A673 (cell line): Measurements from ENCODE around the gene TASOR2. TPM values are rescaled to one million over a fixed set of nuclear protein-coding genes. Genes with fewer than 3 reads are reported as not detected.

Source experiments
- BruUV-seq: library from RNA; stranded (reverse); fragments of 400-500 nt; replicated peaks from 2 replicates; lab custom pipeline; 2021; lab: Mats Ljungman, UMichigan
- CTCF ChIA-PET: fragments of 300-600 bp; sonication (Branson Sonifier 250); formaldehyde crosslinking; loops from one replicate; lab custom pipeline; 2022; ENCODE audit warnings: antibody characterized with exemption; lab: Charles Lee
- POLR2A ChIA-PET: fragments of 300-600 bp; sonication (Branson Sonifier 250); formaldehyde crosslinking; loops from one replicate; lab custom pipeline; 2022; ENCODE audit warnings: antibody characterized with exemption; ENCODE audit not compliant: low non-redundant PET; lab: Charles Lee
- DNase-seq: peaks from one replicate; pipeline ENCODE4 v3.0.0-alpha.2; 2015; ENCODE audit warnings: low spot score
- H3K27ac ChIP-seq: fragments of 200-600 bp; sonication (generic); 2 replicates; pipeline ENCODE4 v1.5.1; 2016; ENCODE audit warnings: mixed run types, low read depth, mild to moderate bottlenecking, mixed read lengths, antibody characterized with exemption, low read length; ENCODE audit not compliant: poor library complexity, severe bottlenecking
- H3K27me3 ChIP-seq: fragments of 200-600 bp; sonication (generic); replicated peaks from 2 replicates; pipeline ENCODE4 v1.6.1; 2017; ENCODE audit warnings: mixed run types, low read depth, mild to moderate bottlenecking, mixed read lengths, antibody characterized with exemption, low read length; ENCODE audit not compliant: insufficient read depth, poor library complexity
- H3K36me3 ChIP-seq: fragments of 200-600 bp; sonication (generic); 2 replicates; pipeline ENCODE4 v1.6.1; 2016; ENCODE audit warnings: mixed run types, mild to moderate bottlenecking, mixed read lengths, antibody characterized with exemption, low read length; ENCODE audit not compliant: insufficient read depth, poor library complexity, severe bottlenecking
- H3K4me1 ChIP-seq: fragments of 200-600 bp; sonication (generic); 2 replicates; pipeline ENCODE4 v1.6.1; 2017; ENCODE audit warnings: mixed run types, mild to moderate bottlenecking, mixed read lengths, antibody characterized with exemption, low read length; ENCODE audit not compliant: insufficient read depth, poor library complexity, severe bottlenecking
- H3K4me3 ChIP-seq: fragments of 200-600 bp; sonication (generic); 2 replicates; pipeline ENCODE4 v1.5.1; 2016; ENCODE audit warnings: low read depth, mixed run types, mild to moderate bottlenecking, mixed read lengths, low read length; ENCODE audit not compliant: poor library complexity, severe bottlenecking
- H3K9me3 ChIP-seq: fragments of 200-600 bp; sonication (generic); 2 replicates; pipeline ENCODE4 v1.6.1; 2016; ENCODE audit warnings: mixed run types, low read depth, mild to moderate bottlenecking, mixed read lengths, antibody characterized with exemption, low read length; ENCODE audit not compliant: poor library complexity, severe bottlenecking
- EZH2 ChIP-seq: fragments of 200-600 bp; sonication (generic); IDR thresholded peaks from 2 replicates; pipeline ENCODE4 v1.6.1; 2017; ENCODE audit warnings: borderline replicate concordance, low read depth, mild to moderate bottlenecking, mixed read lengths, antibody characterized with exemption, low read length; ENCODE audit not compliant: poor library complexity, severe bottlenecking
- intact Hi-C: fragments of 100-400 bp; cut with micrococcal nuclease; formaldehyde crosslinking; loops from one replicate; pipeline ENCODE4 v1.10.0; 2022; ENCODE audit not compliant: unreplicated experiment
- total RNA-seq: library from RNA; stranded (reverse); gene quantifications from 2 replicates; pipeline ENCODE4 v1.2.3, GENCODE V29; 2021
- TF ChIP-seq, protein P1 (sequence below): fragments of 300-800, 200-600 bp; sonication (generic); conservative IDR thresholded peaks from 2 replicates; pipeline ENCODE4 v1.5.1; 2017; ENCODE audit warnings: low read depth, mild to moderate bottlenecking, antibody characterized with exemption, low read length, moderate library complexity, mixed read lengths

Gene TASOR2
- total RNA-seq, 1 experiment from 2014 or later: 94.5 TPM

DNA sequence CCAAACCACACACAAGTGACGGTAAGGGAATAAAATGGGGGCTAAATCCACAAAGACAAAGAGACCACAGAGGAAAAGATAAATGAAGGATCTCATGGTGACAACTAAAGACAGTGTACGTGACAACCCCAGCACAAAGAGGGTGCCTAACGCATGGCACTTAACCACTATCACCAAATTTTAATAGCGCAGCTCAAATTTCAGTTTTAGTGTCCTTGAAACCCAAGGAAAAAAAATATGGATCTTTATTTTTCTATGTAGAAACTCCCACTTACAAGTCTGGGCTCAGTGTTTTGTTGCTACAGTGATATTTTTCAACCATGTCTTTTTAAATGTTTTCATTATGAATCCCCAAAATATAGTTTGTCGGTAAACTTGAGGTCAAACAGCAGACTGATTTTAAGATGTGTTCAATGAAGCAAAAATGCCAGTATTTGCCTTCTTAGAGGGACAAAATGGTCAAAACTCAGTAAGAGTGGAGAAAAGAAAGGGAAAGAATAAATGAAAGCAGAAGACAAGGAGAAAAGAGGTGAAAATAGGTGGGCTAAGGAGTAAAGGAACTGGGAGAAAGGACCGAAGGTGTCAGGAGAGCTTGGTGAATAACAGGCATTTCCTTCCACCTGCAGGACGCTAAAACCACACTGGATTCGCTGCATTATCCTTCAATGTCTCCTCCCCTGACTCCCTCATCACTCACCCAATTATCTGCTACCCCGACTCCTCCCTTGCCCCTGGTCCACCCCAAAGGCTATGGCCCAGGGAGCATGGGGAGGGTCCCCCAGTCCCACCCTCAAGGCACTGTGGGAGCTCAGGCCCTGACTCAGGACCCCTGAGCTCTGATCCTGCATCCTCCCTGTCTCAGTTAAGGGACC lies 21.7 kb upstream of the TASOR2 start:
- ChIA-PET CTCF (no interaction called here), POLR2A (interaction anchor here (0.5 kb wide), 1 partner anchor 837 kb away, joined by 4 read pairs; the partner anchor contains the start of gene AKR1E2)
- intact Hi-C loops: no loop called here

DNA sequence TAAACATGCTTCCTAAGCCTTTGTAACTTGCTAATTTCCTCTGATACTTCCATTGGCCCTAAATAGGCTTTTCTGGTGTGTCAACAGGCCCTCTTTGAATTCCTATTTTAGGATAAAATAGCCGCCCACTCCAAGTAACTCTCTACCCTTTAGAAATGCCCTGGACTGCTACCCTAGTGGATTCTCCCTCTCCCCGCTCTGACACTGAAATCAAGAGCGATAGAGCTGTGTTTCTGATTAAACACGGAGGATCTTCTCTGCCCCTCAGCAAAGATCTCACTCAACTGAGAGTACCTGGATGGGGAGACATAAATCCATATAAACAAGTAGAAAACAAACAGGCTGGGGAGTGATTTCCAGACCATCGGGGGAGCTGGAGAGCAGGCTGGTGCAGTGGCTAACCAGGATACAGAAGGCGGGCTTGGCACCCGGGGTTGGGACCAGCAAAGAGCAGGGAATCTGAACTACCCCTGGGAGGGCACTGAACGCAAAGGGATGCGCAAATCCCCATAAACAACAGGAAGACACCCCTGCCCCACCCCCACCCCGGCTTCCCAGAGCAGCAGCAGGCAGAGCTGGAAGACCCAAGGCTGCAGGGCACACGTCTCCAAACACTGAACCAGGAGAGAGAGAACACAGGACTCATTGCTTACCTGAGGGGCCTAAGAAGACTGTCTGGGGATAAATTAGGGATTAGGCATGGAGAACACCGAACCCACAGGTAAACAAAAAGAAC lies 20.8 kb upstream of the TASOR2 start:
- CTCF ChIA-PET: interaction anchor here (0.6 kb wide), 1 partner anchor 208 kb away, joined by 4 read pairs; no protein-coding TSS in a partner anchor

More for the DNA sequence above, 21.7 kb upstream of the TASOR2 start:
- no peaks in the 10 kb centered on the region for H3K9me3 ChIP-seq
- H3K36me3 ChIP-seq: no peaks in the 10 kb centered on the region
- no peak overlapping the region for H3K27ac ChIP-seq
- H3K4me3 ChIP-seq: no peak overlapping the region
- BruUV-seq: no TSS peak
- H3K27me3 ChIP-seq: no peaks in the 10 kb centered on the region
- DNase-seq: no peak
- peaks cover 9% of the 10 kb centered on the region for H3K4me1 ChIP-seq
- TF ChIP-seq EZH2: no peak
- TF ChIP-seq, protein P1, sequence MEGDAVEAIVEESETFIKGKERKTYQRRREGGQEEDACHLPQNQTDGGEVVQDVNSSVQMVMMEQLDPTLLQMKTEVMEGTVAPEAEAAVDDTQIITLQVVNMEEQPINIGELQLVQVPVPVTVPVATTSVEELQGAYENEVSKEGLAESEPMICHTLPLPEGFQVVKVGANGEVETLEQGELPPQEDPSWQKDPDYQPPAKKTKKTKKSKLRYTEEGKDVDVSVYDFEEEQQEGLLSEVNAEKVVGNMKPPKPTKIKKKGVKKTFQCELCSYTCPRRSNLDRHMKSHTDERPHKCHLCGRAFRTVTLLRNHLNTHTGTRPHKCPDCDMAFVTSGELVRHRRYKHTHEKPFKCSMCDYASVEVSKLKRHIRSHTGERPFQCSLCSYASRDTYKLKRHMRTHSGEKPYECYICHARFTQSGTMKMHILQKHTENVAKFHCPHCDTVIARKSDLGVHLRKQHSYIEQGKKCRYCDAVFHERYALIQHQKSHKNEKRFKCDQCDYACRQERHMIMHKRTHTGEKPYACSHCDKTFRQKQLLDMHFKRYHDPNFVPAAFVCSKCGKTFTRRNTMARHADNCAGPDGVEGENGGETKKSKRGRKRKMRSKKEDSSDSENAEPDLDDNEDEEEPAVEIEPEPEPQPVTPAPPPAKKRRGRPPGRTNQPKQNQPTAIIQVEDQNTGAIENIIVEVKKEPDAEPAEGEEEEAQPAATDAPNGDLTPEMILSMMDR: no peak

More for the DNA sequence above, 20.8 kb upstream of the TASOR2 start:
- Histone ChIP-seq H3K4me1 (peaks cover 9% of the 10 kb centered on the region), H3K27ac (no peak overlapping the region), H3K27me3 (no peaks in the 10 kb centered on the region), H3K9me3 (no peaks in the 10 kb centered on the region), H3K4me3 (no peak overlapping the region), H3K36me3 (no peaks in the 10 kb centered on the region)
- intact Hi-C loops: no loop called here
- DNase-seq: no peak
- TF ChIP-seq, protein P1: 0 out of 2 replicates have a peak, but pooled peaks have one; percentile 20
- no peak for TF ChIP-seq EZH2
- BruUV-seq: no TSS peak
- POLR2A ChIA-PET: interaction anchor here (0.5 kb wide), 1 partner anchor 838 kb away, joined by 4 read pairs; the partner anchor contains the start of gene AKR1E2
